Right lobe of liver (tissue), 4 donors: ENCODE results near the gene PTGER2.

Source experiments
- POLR2A ChIP-seq: fragments of 450-650 bp; IDR thresholded peaks from one replicate; pipeline ENCODE4 v1.6.1; 2017; ENCODE audit warnings: antibody characterized with exemption, mild to moderate bottlenecking
- TF ChIP-seq, protein P1 (sequence below), 4 donors: fragments of 200-600 bp in 3 of 4; fragments of 450-650 bp in 1 of 4; IDR thresholded peaks; one replicate each; pipeline versions ENCODE4 v1.5.1 to v1.8.0; 2016 to 2022; ENCODE audit warnings: antibody characterized with exemption in 4 of 4, mild to moderate bottlenecking in 2 of 4
- donor health status: DM: no; HTN: no; CAD: no.
- donor health status: DM: no; HTN: no; CAD: no.
- donor health status: DM: no; HTN: yes; CAD: no.

DNA sequence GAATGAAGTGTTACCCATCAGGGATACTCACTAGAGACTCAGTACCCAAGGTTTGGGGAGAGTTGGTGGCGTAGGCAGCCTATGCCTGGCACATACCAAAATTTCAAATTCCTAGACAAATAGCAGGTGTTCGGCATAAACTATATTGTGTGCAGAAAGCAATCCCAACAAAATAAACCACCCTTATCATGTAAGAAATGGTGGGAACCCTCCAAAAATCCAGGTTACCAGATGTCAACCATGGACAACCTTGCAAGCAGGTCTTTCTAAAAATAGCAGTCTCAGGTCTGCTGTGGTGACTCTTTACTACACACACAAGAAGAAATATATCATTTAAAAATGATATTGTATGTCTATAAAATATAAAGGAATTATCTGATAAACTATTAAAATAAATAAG, 17.7 kb upstream of the PTGER2 start:
- TF ChIP-seq, protein P1, sequence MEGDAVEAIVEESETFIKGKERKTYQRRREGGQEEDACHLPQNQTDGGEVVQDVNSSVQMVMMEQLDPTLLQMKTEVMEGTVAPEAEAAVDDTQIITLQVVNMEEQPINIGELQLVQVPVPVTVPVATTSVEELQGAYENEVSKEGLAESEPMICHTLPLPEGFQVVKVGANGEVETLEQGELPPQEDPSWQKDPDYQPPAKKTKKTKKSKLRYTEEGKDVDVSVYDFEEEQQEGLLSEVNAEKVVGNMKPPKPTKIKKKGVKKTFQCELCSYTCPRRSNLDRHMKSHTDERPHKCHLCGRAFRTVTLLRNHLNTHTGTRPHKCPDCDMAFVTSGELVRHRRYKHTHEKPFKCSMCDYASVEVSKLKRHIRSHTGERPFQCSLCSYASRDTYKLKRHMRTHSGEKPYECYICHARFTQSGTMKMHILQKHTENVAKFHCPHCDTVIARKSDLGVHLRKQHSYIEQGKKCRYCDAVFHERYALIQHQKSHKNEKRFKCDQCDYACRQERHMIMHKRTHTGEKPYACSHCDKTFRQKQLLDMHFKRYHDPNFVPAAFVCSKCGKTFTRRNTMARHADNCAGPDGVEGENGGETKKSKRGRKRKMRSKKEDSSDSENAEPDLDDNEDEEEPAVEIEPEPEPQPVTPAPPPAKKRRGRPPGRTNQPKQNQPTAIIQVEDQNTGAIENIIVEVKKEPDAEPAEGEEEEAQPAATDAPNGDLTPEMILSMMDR (IDR thresholded peaks at IDR 0.05) = no peak
- TF ChIP-seq POLR2A = no peak
